ENCODE data around the gene KNOP1. TPM values are rescaled to one million over a fixed set of nuclear protein-coding genes. Genes with fewer than 3 reads are reported as not detected.

Gene KNOP1
- total RNA-seq, 1 experiment from 2014 or later = 70.1 TPM

- no peaks in the 10 kb centered on the region for H3K4me1 ChIP-seq (ENCODE audit: control insufficient read depth, insufficient read depth, low read length)
- ATAC-seq = 0 out of 2 replicates have a peak, but pooled peaks have one; percentile 42
- H3K36me3 ChIP-seq (ENCODE audit: control insufficient read depth, insufficient read depth, low read length) = no peaks in the 10 kb centered on the region
- H3K4me3 ChIP-seq (ENCODE audit: low read depth in 2 of 2, low read length in 2 of 2) = no peak overlapping the region
- no peak overlapping the region for H3K27ac ChIP-seq (ENCODE audit: low read length)
- in situ Hi-C loops (cut with HindIII; ENCODE audit: low pct_unique_long_range_greater_than_20kb, low sequenced_read_pairs) = no loop called here
- ChIA-PET POLR2A (no interaction called here), CTCF (no interaction called here)
- intact Hi-C loops (cut with micrococcal nuclease; ENCODE audit: unreplicated experiment) = no loop called here
- no peak for DNase-seq (ENCODE audit: low read depth, low spot score)
- TF ChIP-seq CTCF (IDR thresholded peaks at IDR 0.05) = no peak
- no peak for TF ChIP-seq SIN3A (IDR thresholded peaks at IDR 0.05; ENCODE audit: borderline replicate concordance, insufficient read depth, low read depth, low read length)
- no peak for TF ChIP-seq REST (IDR thresholded peaks at IDR 0.05; ENCODE audit: insufficient read depth in 1 of 2, low read depth in 2 of 2, low read length in 1 of 2)
- no peak for TF ChIP-seq TCF7L2 (IDR thresholded peaks at IDR 0.05; ENCODE audit: low read depth, low read length)
- TF ChIP-seq POLR2AphosphoS5 (IDR thresholded peaks at IDR 0.05; ENCODE audit: low read depth, low read length) = no peak
- no TSS peak for BruUV-seq (replicated peaks)
- no peaks in the 10 kb centered on the region for H3K9me3 ChIP-seq (ENCODE audit: control insufficient read depth, insufficient read depth, low read depth, low read length)
- H3K27me3 ChIP-seq (ENCODE audit: control insufficient read depth, insufficient read depth, low read length) = no peaks in the 10 kb centered on the region
Measured at GRCh38 chr16:19690196-19690595, 27.8 kb downstream of the KNOP1 start.

- no peaks in the 10 kb centered on the region for H3K27me3 ChIP-seq (ENCODE audit: control insufficient read depth, insufficient read depth, low read length)
- no peak for DNase-seq (ENCODE audit: low read depth, low spot score)
- H3K4me3 ChIP-seq (ENCODE audit: low read depth in 2 of 2, low read length in 2 of 2) = no peak overlapping the region
- POLR2A ChIA-PET = no interaction called here
- no peaks in the 10 kb centered on the region for H3K9me3 ChIP-seq (ENCODE audit: control insufficient read depth, insufficient read depth, low read depth, low read length)
- no TSS peak for BruUV-seq (replicated peaks)
- in situ Hi-C loops (cut with HindIII; ENCODE audit: low pct_unique_long_range_greater_than_20kb, low sequenced_read_pairs) (no loop called here), intact Hi-C loops (cut with micrococcal nuclease; ENCODE audit: unreplicated experiment) (no loop called here)
- TF ChIP-seq CTCF (IDR thresholded peaks at IDR 0.05) (no peak), REST (IDR thresholded peaks at IDR 0.05; ENCODE audit: insufficient read depth in 1 of 2, low read depth in 2 of 2, low read length in 1 of 2) (no peak), POLR2AphosphoS5 (IDR thresholded peaks at IDR 0.05; ENCODE audit: low read depth, low read length) (no peak), TCF7L2 (IDR thresholded peaks at IDR 0.05; ENCODE audit: low read depth, low read length) (no peak), SIN3A (IDR thresholded peaks at IDR 0.05; ENCODE audit: borderline replicate concordance, insufficient read depth, low read depth, low read length) (no peak)
- ATAC-seq = no peak
- CTCF ChIA-PET = interaction anchor here (0.6 kb wide), 1 partner anchor 885 kb away, joined by 7 read pairs; no protein-coding TSS in a partner anchor
- H3K4me1 ChIP-seq (ENCODE audit: control insufficient read depth, insufficient read depth, low read length) = no peaks in the 10 kb centered on the region
- H3K36me3 ChIP-seq (ENCODE audit: control insufficient read depth, insufficient read depth, low read length) = no peaks in the 10 kb centered on the region
- no peak overlapping the region for H3K27ac ChIP-seq (ENCODE audit: low read length)
Measured at GRCh38 chr16:19689342-19689741, 28.7 kb downstream of the KNOP1 start.
